IPS-NIHi7 (cell line): ENCODE data around the gene NQO2.
"Not testable (repeated sequence)": the region's sequence is repeated elsewhere in the genome, so short reads cannot be mapped to it uniquely, and the experiment has no call there.

Experiments used
- DNase-seq: peaks from one replicate; pipeline ENCODE4 v3.0.0; 2012; ENCODE audit warnings: mixed read lengths; ENCODE audit errors: extremely low spot score

Gene NQO2

GRCh38 chr6:2989332-2990247, 10.1 kb upstream of the NQO2 start:
- peak; percentile 56 for DNase-seq

- no peak for DNase-seq
Observed at GRCh38 chr6:2990248-2990931, 9.3 kb upstream of the NQO2 start.

- no peak for DNase-seq
Observed at GRCh38 chr6:2990932-2991506, 8.7 kb upstream of the NQO2 start.

GRCh38 chr6:2992330-2992979, 7.2 kb upstream of the NQO2 start:
- DNase-seq, result no peak

GRCh38 chr6:2993755-2994317, 5.9 kb upstream of the NQO2 start:
- no peak for DNase-seq

GRCh38 chr6:2998249-2998997, 1.3 kb upstream of the NQO2 start:
- not testable (repeated sequence) for DNase-seq

- DNase-seq, result no peak
Observed at GRCh38 chr6:2998998-2999617, 586 bp upstream of the NQO2 start.

GRCh38 chr6:3001146-3001772, 1.6 kb downstream of the NQO2 start:
- no peak for DNase-seq

GRCh38 chr6:3001773-3002293, 2.1 kb downstream of the NQO2 start:
- peak; percentile 62 for DNase-seq

- DNase-seq, result not testable (repeated sequence)
Observed at GRCh38 chr6:3003226-3003625, 3.5 kb downstream of the NQO2 start.

GRCh38 chr6:3005077-3005476, 5.4 kb downstream of the NQO2 start:
- DNase-seq, result no peak

GRCh38 chr6:3005874-3006273, 6.2 kb downstream of the NQO2 start:
- no peak for DNase-seq

GRCh38 chr6:3006476-3006875, 6.8 kb downstream of the NQO2 start:
- no peak for DNase-seq

- no peak for DNase-seq
Observed at GRCh38 chr6:3007571-3007970, 7.9 kb downstream of the NQO2 start.

- DNase-seq, result not testable (repeated sequence)
Observed at GRCh38 chr6:3008712-3009265, 9.1 kb downstream of the NQO2 start.

- no peak for DNase-seq
Observed at GRCh38 chr6:3009930-3010329, 10.2 kb downstream of the NQO2 start.

- DNase-seq, result no peak
Observed at GRCh38 chr6:3011158-3011557, 11.5 kb downstream of the NQO2 start.

- DNase-seq, result no peak
Observed at GRCh38 chr6:3011592-3011991, 11.9 kb downstream of the NQO2 start.

- DNase-seq, result no peak
Observed at GRCh38 chr6:3013486-3013885, 13.8 kb downstream of the NQO2 start.
